Measurements from ENCODE around the gene ISG15. TPM values are rescaled to one million over a fixed set of nuclear protein-coding genes. Genes with fewer than 3 reads are reported as not detected.
A peak's percentile ranks its signal among the peaks of the same experiment; 100 is the strongest.

The ISG15 gene
- total and polyA plus RNA-seq, 2 of the 13 experiments (the other 11 are each of a cell fraction or from before 2014, with no cell fraction given): 42.1 to 54.9 TPM

GRCh38 chr1:1013105-1013921 is at the start of gene ISG15 (continued):
- TF ChIP-seq CREB1 (IDR thresholded peaks at IDR 0.05): no peak
- TF ChIP-seq CREB1 (CRISPR knock-in tag; IDR thresholded peaks at IDR 0.05): peak; percentile 88
- TF ChIP-seq PITX1 (CRISPR knock-in tag; IDR thresholded peaks at IDR 0.05): peak; percentile 44; the same call in 1 of the 2 replicates
- peak; percentile 47; the same call in 1 of the 2 replicates for TF ChIP-seq ZBTB7B (CRISPR knock-in tag; IDR thresholded peaks at IDR 0.05)
- TF ChIP-seq HOXA3 (CRISPR knock-in tag; IDR thresholded peaks at IDR 0.05): peak; percentile 44; the same call in 1 of the 2 replicates
- TF ChIP-seq, protein P1, sequence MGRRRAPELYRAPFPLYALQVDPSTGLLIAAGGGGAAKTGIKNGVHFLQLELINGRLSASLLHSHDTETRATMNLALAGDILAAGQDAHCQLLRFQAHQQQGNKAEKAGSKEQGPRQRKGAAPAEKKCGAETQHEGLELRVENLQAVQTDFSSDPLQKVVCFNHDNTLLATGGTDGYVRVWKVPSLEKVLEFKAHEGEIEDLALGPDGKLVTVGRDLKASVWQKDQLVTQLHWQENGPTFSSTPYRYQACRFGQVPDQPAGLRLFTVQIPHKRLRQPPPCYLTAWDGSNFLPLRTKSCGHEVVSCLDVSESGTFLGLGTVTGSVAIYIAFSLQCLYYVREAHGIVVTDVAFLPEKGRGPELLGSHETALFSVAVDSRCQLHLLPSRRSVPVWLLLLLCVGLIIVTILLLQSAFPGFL (CRISPR knock-in tag; IDR thresholded peaks at IDR 0.05): no peak
- TF ChIP-seq ZNF674 (CRISPR knock-in tag; IDR thresholded peaks at IDR 0.05; ENCODE audit: low read depth): no peak
- TF ChIP-seq, protein P2, sequence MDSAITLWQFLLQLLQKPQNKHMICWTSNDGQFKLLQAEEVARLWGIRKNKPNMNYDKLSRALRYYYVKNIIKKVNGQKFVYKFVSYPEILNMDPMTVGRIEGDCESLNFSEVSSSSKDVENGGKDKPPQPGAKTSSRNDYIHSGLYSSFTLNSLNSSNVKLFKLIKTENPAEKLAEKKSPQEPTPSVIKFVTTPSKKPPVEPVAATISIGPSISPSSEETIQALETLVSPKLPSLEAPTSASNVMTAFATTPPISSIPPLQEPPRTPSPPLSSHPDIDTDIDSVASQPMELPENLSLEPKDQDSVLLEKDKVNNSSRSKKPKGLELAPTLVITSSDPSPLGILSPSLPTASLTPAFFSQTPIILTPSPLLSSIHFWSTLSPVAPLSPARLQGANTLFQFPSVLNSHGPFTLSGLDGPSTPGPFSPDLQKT (CRISPR knock-in tag; IDR thresholded peaks at IDR 0.05; ENCODE audit: borderline replicate concordance): no peak
- peak; percentile 30; the same call in 1 of the 2 replicates for TF ChIP-seq HOMEZ (CRISPR knock-in tag; IDR thresholded peaks at IDR 0.05; ENCODE audit: low read depth)
- TF ChIP-seq ZKSCAN8 (CRISPR knock-in tag; IDR thresholded peaks at IDR 0.05; ENCODE audit: borderline replicate concordance): 0 out of 2 replicates have a peak, but pooled peaks have one; percentile 51
- TF ChIP-seq SIN3A (IDR thresholded peaks at IDR 0.05; ENCODE audit: borderline replicate concordance, low read depth, low read length): 0 out of 2 replicates have a peak, but pooled peaks have one; percentile 60
- TF ChIP-seq FOXO1 (CRISPR knock-in tag; IDR thresholded peaks at IDR 0.05): peak; percentile 55
- TF ChIP-seq ZBTB40 (IDR thresholded peaks at IDR 0.05): no peak
- TF ChIP-seq ZBTB40 (CRISPR knock-in tag; IDR thresholded peaks at IDR 0.05): 0 out of 2 replicates have a peak, but pooled peaks have one; percentile 14
- peak; percentile 79 for TF ChIP-seq ELF1 (CRISPR knock-in tag; IDR thresholded peaks at IDR 0.05)

Measured in HepG2 (cell line).